Activated T-helper 1 cell treated with Interleukin-2 at 50 U/mL for 16 hours (primary cell): ENCODE results near the gene SLC24A3.

Experiments used
- DNase-seq: peaks from one replicate; pipeline ENCODE4 v3.0.0-alpha.2; 2020; ENCODE audit warnings: low read depth

Gene SLC24A3

GRCh38 chr20:19241440-19241839 lies 29.0 kb downstream of the SLC24A3 start:
- no peak for DNase-seq

GRCh38 chr20:19244291-19244690 lies 31.8 kb downstream of the SLC24A3 start:
- no peak for DNase-seq

- no peak for DNase-seq
These were observed 36.9 kb downstream of the SLC24A3 start for GRCh38 chr20:19249106-19249879.

- no peak for DNase-seq
These were observed 37.9 kb downstream of the SLC24A3 start for GRCh38 chr20:19250346-19250745.

- no peak for DNase-seq
These were observed 39.1 kb downstream of the SLC24A3 start for GRCh38 chr20:19251506-19251905.

- DNase-seq = no peak
These were observed 39.5 kb downstream of the SLC24A3 start for GRCh38 chr20:19251958-19252357.

GRCh38 chr20:19252451-19253120 lies 40.1 kb downstream of the SLC24A3 start:
- DNase-seq = no peak

GRCh38 chr20:19253316-19253715 lies 40.9 kb downstream of the SLC24A3 start:
- no peak for DNase-seq

- DNase-seq = no peak
These were observed 41.7 kb downstream of the SLC24A3 start for GRCh38 chr20:19253916-19254820.

GRCh38 chr20:19254956-19255355 lies 42.5 kb downstream of the SLC24A3 start:
- DNase-seq = no peak

- no peak for DNase-seq
These were observed 43.6 kb downstream of the SLC24A3 start for GRCh38 chr20:19256085-19256484.

GRCh38 chr20:19256906-19257595 lies 44.6 kb downstream of the SLC24A3 start:
- no peak for DNase-seq

- DNase-seq = no peak
These were observed 45.4 kb downstream of the SLC24A3 start for GRCh38 chr20:19257865-19258264.

- DNase-seq = no peak
These were observed 46.7 kb downstream of the SLC24A3 start for GRCh38 chr20:19259141-19259591.

- DNase-seq = no peak
These were observed 48.1 kb downstream of the SLC24A3 start for GRCh38 chr20:19260412-19261090.

- no peak for DNase-seq
These were observed 51.7 kb downstream of the SLC24A3 start for GRCh38 chr20:19264191-19264590.

GRCh38 chr20:19265646-19266374 lies 53.4 kb downstream of the SLC24A3 start:
- DNase-seq = no peak

GRCh38 chr20:19268426-19268825 lies 56.0 kb downstream of the SLC24A3 start:
- DNase-seq = no peak

GRCh38 chr20:19269737-19270340 lies 57.4 kb downstream of the SLC24A3 start:
- DNase-seq = no peak
